Measurements from ENCODE around the gene CD320.
"Not testable (repeated sequence)": the region's sequence is repeated elsewhere in the genome, so short reads cannot be mapped to it uniquely, and the experiment has no call there.

Gene CD320

GRCh38 chr19:8307965-8308866 is at the start of gene CD320:
TSS of gene CD320 (minus strand) at chr19:8308358. CDS start at chr19:8308290, 68 bp downstream.
- DNase-seq: peak; percentile 80

GRCh38 chr19:8357007-8357521 is 48.9 kb upstream of the CD320 start:
- DNase-seq: no peak

GRCh38 chr19:8355631-8356402 is 47.7 kb upstream of the CD320 start:
- no peak for DNase-seq

GRCh38 chr19:8352845-8353244 is 44.7 kb upstream of the CD320 start:
- not testable (repeated sequence) for DNase-seq

- DNase-seq: no peak
These were observed 44.1 kb upstream of the CD320 start for GRCh38 chr19:8352134-8352827.

- not testable (repeated sequence) for DNase-seq
These were observed 41.6 kb upstream of the CD320 start for GRCh38 chr19:8349629-8350372.

- no peak for DNase-seq
These were observed 35.3 kb upstream of the CD320 start for GRCh38 chr19:8343483-8343844.

GRCh38 chr19:8342684-8343482 is 34.7 kb upstream of the CD320 start, which contains the start of gene KANK3:
TSS of gene KANK3 (minus strand) at chr19:8343262. CDS start at chr19:8337828, 5,434 bp downstream.
- peak; percentile 90 to 92 for DNase-seq

- no peak for DNase-seq
These were observed 34.1 kb upstream of the CD320 start for GRCh38 chr19:8342316-8342683.

- DNase-seq: not testable (repeated sequence)
These were observed 33.3 kb upstream of the CD320 start for GRCh38 chr19:8341504-8341903.

- DNase-seq: no peak
These were observed 32.4 kb upstream of the CD320 start for GRCh38 chr19:8340341-8341096.

GRCh38 chr19:8338835-8339234 is 30.7 kb upstream of the CD320 start:
- no peak for DNase-seq

GRCh38 chr19:8337728-8338127 is 29.6 kb upstream of the CD320 start:
- no peak for DNase-seq

- DNase-seq: no peak
These were observed 28.5 kb upstream of the CD320 start for GRCh38 chr19:8336660-8337059.

GRCh38 chr19:8336072-8336569 is 28.0 kb upstream of the CD320 start:
- DNase-seq: no peak

- DNase-seq: no peak
These were observed 27.3 kb upstream of the CD320 start for GRCh38 chr19:8335343-8336071.

GRCh38 chr19:8334458-8335342 is 26.5 kb upstream of the CD320 start:
- no peak for DNase-seq

GRCh38 chr19:8333767-8334457 is 25.8 kb upstream of the CD320 start:
- no peak for DNase-seq

Data from activated CD4-positive, alpha-beta T cell treated with anti-CD3 and anti-CD28 coated beads for 4 hours (primary cell).